Sigmoid colon (tissue), 7 donors: Measurements from ENCODE around the gene MRPL4. TPM values are rescaled to one million over a fixed set of nuclear protein-coding genes. Genes with fewer than 3 reads are reported as not detected.

Source experiments
- DNase-seq: peaks from one replicate; pipeline ENCODE4 v3.0.0-alpha.2; 2019
- H3K27ac ChIP-seq, 4 donors: fragments of 200-600 bp; sonication (generic); one replicate each; pipeline ENCODE4 v1.5.1; 2016 to 2019; ENCODE audit warnings: mild to moderate bottlenecking in 1 of 4
- H3K27me3 ChIP-seq, 3 donors: fragments of 200-600 bp; sonication (generic); one replicate each; pipeline ENCODE4 v1.5.1; 2019; ENCODE audit warnings: mild to moderate bottlenecking in 1 of 3
- H3K36me3 ChIP-seq, 4 donors: fragments of 200-600 bp; sonication (generic); one replicate each; pipeline ENCODE4 v1.5.1; 2016 to 2019
- H3K4me1 ChIP-seq, 4 donors: fragments of 200-600 bp; sonication (generic); one replicate each; pipeline ENCODE4 v1.5.1; 2017 to 2019
- H3K4me3 ChIP-seq, 4 donors: fragments of 200-600 bp; sonication (generic); one replicate each; pipeline ENCODE4 v1.5.1; 2017 to 2019; ENCODE audit warnings: mild to moderate bottlenecking in 2 of 4, moderate library complexity in 1 of 4
- H3K9me3 ChIP-seq, 4 donors: fragments of 200-600 bp in 3 of 4; sonication (generic) in 3 of 4; one replicate each; pipeline versions ENCODE4 v1.5.1 to v1.6.1; 2013 to 2019
- CTCF ChIP-seq, 4 experiments: fragments of 450-650 bp in 3 of 4; fragments of 200-600 bp in 1 of 4; IDR thresholded peaks; one replicate each; pipeline ENCODE4 v1.5.1; 2016 to 2019; ENCODE audit warnings: antibody characterized with exemption in 4 of 4, mild to moderate bottlenecking in 3 of 4, moderate library complexity in 2 of 4
- EP300 ChIP-seq, 4 donors: sonication (generic); formaldehyde crosslinking; IDR thresholded peaks; one replicate each; pipeline ENCODE4 v1.6.1; 2017; ENCODE audit warnings: antibody characterized with exemption in 4 of 4
- POLR2A ChIP-seq, 2 donors: fragments of 450-650 bp; IDR thresholded peaks; one replicate each; pipeline ENCODE4 v1.6.1; 2016; ENCODE audit warnings: antibody characterized with exemption in 2 of 2, mild to moderate bottlenecking in 2 of 2, moderate library complexity in 2 of 2
- POLR2AphosphoS5 ChIP-seq, 4 donors: sonication (generic); formaldehyde crosslinking; IDR thresholded peaks; one replicate each; pipeline ENCODE4 v1.6.1; 2017; ENCODE audit warnings: antibody characterized with exemption in 4 of 4
- WGBS, 2 donors: extraction: QIAGEN DNeasy Blood & Tissue Kit; methylation state at CpG; one replicate each; pipeline ENCODE4 v1.1.7; 2013; 5-methylcytosine and 5-hydroxymethylcytosine counted together
- intact Hi-C: fragments of 100-400 bp; cut with DNase I; formaldehyde crosslinking; loops from one replicate; pipeline ENCODE4 v1.15.1; 2023
- polyA plus RNA-seq, 3 donors: library from polyadenylated mRNA; stranded (reverse); fragments of 200-250 nt; gene quantifications; one replicate each; pipeline ENCODE4 v1.2.3, GENCODE V29; 2013
- total RNA-seq, 4 donors: library from RNA; depleted of rRNA; stranded (reverse); fragments of >200 nt; gene quantifications; one replicate each; pipeline ENCODE4 v1.1.0, GENCODE V29; 2016
- donor health status: healthy with polysubstance abuse.
- donor health status: Bipolar disorder and iron deficiency.
- donor health status: healthy.

Gene MRPL4
- total and polyA plus RNA-seq, 7 donors: 37.9 to 85.2 (median 56.7) TPM

GRCh38 chr19:10289167-10289835 lies 37.3 kb downstream of the MRPL4 start:
- Histone ChIP-seq H3K27ac (no peak overlapping the region), H3K4me3 (peak overlapping the region in 3 of 4 donors; percentile 8 to 31 (median 29)), H3K9me3 (no peaks in the 10 kb centered on the region), H3K27me3 (peaks cover 67 to 99% (median 79%) of the 10 kb centered on the region in 3 donors), H3K4me1 (peaks cover 0 to 61% (median 50%) of the 10 kb centered on the region in 4 donors), H3K36me3 (peaks cover 0 to 7% (median 0%) of the 10 kb centered on the region in 4 donors)
- DNase-seq: no peak
- WGBS, 2 donors: 1 to 4% methylated on average over 50 of the region's 50 CpGs
- TF ChIP-seq CTCF (IDR thresholded peaks at IDR 0.05) (no peak), EP300 (IDR thresholded peaks at IDR 0.05) (no peak), POLR2AphosphoS5 (IDR thresholded peaks at IDR 0.05) (no peak), POLR2A (IDR thresholded peaks at IDR 0.05) (no peak)
- intact Hi-C loops: no loop called here

GRCh38 chr19:10289836-10290356 lies 37.9 kb downstream of the MRPL4 start, which contains the start of gene ICAM5:
TSS of gene ICAM5 (plus strand) at chr19:10289952. CDS start at chr19:10290044, 92 bp downstream.
- TF ChIP-seq CTCF (IDR thresholded peaks at IDR 0.05): no peak
- TF ChIP-seq POLR2AphosphoS5 (IDR thresholded peaks at IDR 0.05): no peak
- no peak for TF ChIP-seq POLR2A (IDR thresholded peaks at IDR 0.05)
- no peak for TF ChIP-seq EP300 (IDR thresholded peaks at IDR 0.05)
- intact Hi-C loops: no loop called here
- DNase-seq: no peak
- H3K27me3 ChIP-seq: peaks cover 73 to 100% (median 85%) of the 10 kb centered on the region in 3 donors
- 2% methylated on average over 45 of the region's 45 CpGs for WGBS, 2 donors
- H3K36me3 ChIP-seq: peaks cover 0 to 2% (median 0%) of the 10 kb centered on the region in 4 donors
- H3K9me3 ChIP-seq: no peaks in the 10 kb centered on the region
- peaks cover 0 to 64% (median 50%) of the 10 kb centered on the region in 4 donors for H3K4me1 ChIP-seq
- no peak within 1 kb of the TSS for H3K27ac ChIP-seq
- peak within 1 kb of the TSS in 3 of 4 donors; percentile 8 to 37 (median 36) for H3K4me3 ChIP-seq

- WGBS, 2 donors: 2 to 3% methylated on average over 30 of the region's 30 CpGs
- H3K4me3 ChIP-seq: peak overlapping the region in 2 of 4 donors; percentile 36 to 37
Observed at GRCh38 chr19:10290357-10290875, 38.4 kb downstream of the MRPL4 start.

GRCh38 chr19:10290876-10291553 lies 39.0 kb downstream of the MRPL4 start:
- Histone ChIP-seq H3K4me3 (peak overlapping the region; percentile 9 to 37 (median 27)), H3K36me3 (no peaks in the 10 kb centered on the region), H3K4me1 (peaks cover 0 to 75% (median 61%) of the 10 kb centered on the region in 4 donors), H3K27ac (no peak overlapping the region), H3K27me3 (peaks cover 83 to 100% (median 96%) of the 10 kb centered on the region in 3 donors), H3K9me3 (no peaks in the 10 kb centered on the region)
- intact Hi-C loops: no loop called here
- TF ChIP-seq CTCF (IDR thresholded peaks at IDR 0.05) (no peak), EP300 (IDR thresholded peaks at IDR 0.05) (no peak), POLR2AphosphoS5 (IDR thresholded peaks at IDR 0.05) (no peak), POLR2A (IDR thresholded peaks at IDR 0.05) (no peak)
- no peak for DNase-seq
- WGBS, 2 donors: 1% methylated on average over 57 of the region's 57 CpGs

More at GRCh38 chr19:10290357-10290875, 38.4 kb downstream of the MRPL4 start:
- no peak for DNase-seq
- no peak overlapping the region for H3K27ac ChIP-seq
- H3K4me1 ChIP-seq: peaks cover 0 to 69% (median 55%) of the 10 kb centered on the region in 4 donors
- no peaks in the 10 kb centered on the region for H3K36me3 ChIP-seq
- peaks cover 77 to 100% (median 90%) of the 10 kb centered on the region in 3 donors for H3K27me3 ChIP-seq
- no peaks in the 10 kb centered on the region for H3K9me3 ChIP-seq
- no peak for TF ChIP-seq POLR2AphosphoS5 (IDR thresholded peaks at IDR 0.05)
- intact Hi-C loops: no loop called here
